ENCODE data around the gene ARHGEF4.

Gene ARHGEF4

DNA sequence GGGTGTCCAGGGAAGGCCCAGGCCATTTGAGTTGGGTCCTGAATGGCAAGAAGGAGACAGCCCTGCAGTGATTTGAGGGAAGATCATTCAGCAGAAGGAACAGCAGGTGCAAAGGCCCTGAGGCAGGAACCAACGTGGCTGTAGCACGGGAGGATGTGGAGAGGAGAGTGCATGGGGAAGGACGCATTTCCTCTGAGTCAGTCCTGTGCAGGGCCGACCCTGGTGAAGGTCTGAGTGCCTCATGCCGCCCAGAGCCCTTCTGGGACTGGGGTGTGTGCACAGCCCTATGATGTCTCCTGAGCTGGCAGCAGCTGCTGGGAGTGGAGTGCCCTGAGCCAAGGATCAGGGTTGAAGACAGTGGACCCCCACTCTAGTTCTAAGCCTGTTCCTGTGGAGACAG is 17.9 kb upstream of the ARHGEF4 start:
- no peak for DNase-seq

DNA sequence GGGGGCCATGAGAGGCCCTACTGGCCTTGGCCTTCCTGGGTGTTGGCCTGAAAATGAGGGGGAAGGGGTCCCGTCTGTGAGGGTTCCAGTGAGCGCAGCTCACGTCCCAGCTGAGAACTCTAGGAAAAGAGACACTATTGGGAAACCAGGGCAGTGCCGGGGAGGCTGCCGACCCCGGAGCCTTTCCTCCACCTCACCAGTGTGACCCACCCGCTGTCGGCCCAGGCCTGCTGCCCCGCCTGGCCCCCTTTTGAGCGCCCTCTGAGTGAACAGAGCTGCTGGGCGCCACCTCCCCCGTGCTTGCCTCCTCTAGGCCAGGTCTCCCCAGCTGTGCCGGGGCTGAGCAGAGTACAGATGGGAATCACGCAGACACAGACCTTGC is 17.5 kb upstream of the ARHGEF4 start:
- DNase-seq: no peak

DNA sequence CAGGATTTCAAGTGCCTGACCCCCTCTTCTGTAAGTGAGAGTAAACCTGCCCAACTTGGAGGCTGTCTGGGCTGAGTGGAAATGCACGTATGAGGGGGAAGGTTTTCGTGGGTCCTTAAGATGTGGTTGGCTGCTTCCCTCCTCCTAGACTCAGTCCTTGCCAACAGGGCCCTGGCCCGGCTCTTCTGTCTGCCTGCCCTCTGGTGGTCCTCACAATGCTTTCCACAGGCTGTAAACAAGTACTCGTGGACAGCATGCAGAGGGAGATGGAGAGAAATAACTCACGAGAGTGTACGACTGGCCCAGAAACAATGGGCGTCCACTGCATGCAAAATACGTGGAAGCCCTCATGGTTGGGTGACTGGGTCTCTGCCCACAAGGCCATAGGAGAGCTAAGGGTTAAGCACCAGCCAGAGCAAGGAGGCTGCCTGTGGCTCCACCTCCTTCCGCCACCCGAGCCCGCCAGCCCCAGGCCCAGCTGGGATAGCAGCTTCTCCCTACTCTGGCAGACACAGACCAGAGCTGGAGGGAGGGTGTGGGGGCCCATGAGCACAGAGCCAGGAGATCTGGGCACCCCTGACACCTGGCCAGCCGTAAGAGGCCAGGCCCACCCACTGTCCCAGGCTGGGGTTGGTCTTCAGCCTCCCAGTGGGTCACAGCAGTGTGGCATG is 17.0 kb upstream of the ARHGEF4 start:
- no peak for DNase-seq

DNA sequence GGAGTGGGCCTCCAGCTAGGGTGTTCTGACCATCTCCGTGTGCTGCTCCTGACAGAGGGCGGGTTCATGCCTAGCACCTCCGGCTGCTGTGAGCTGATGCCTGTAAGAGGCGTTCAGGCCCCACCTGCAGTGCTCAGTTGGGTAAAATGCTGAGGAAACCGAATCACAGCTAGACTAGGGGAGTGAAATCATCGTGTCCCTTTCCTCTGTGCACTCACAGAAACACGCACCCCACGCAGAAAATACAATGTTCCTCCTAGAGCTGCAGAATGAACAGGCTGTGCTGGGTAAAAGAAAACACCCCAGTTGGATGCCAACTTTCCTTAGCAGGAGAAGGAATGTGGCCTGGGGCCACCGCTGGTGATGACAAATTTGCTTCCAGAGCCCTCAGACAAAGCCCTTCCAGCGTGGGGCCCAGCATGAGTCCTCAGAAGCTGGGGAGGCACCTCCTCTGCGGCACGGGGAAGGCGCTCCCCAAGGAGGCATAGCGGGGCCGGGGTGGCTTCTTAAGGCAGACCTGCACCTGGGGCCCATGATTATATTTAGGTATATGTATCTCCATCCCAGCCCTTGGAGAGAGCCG is 16.3 kb upstream of the ARHGEF4 start:
- no peak for DNase-seq

DNA sequence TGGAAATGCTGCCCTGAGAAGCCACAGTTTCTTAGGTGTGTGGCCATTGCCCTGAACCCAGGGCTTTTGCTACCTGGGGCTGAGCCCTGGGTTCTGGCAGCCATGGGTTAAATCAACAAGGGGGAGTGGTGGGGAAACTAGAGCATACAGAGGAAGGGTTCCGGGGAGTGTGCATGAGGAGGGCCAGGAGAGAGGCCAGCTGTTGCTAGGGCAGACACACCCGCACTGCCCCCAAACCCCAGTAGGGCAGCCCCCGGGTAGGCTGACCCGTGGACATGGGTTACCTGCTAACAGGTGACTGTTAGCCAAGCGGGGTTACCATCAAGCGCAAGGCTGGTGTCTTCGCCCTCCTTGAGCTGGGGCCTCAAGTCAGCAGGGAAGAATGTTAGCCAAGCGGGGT is 14.8 kb upstream of the ARHGEF4 start:
- no peak for DNase-seq

DNA sequence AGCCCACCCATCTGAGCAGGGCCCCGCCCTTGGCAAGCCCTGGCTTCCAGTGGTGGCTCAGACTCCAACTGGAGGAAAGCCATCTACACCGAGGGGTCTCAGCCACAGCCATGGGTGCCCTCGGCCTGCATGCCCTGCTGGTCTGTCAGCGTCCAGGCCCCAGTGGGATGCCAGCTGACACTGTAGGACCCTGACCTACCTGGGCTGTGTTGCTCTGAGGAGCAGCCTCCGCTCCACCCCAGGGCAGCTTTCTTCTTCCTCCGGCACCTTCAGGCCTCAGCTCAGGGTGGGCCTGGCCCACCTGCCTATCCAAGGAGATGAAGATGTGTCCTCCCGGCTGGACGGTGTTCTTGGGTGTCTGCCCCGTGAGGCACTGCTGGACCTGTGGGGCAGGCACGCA is 13.9 kb upstream of the ARHGEF4 start:
- no peak for DNase-seq

DNA sequence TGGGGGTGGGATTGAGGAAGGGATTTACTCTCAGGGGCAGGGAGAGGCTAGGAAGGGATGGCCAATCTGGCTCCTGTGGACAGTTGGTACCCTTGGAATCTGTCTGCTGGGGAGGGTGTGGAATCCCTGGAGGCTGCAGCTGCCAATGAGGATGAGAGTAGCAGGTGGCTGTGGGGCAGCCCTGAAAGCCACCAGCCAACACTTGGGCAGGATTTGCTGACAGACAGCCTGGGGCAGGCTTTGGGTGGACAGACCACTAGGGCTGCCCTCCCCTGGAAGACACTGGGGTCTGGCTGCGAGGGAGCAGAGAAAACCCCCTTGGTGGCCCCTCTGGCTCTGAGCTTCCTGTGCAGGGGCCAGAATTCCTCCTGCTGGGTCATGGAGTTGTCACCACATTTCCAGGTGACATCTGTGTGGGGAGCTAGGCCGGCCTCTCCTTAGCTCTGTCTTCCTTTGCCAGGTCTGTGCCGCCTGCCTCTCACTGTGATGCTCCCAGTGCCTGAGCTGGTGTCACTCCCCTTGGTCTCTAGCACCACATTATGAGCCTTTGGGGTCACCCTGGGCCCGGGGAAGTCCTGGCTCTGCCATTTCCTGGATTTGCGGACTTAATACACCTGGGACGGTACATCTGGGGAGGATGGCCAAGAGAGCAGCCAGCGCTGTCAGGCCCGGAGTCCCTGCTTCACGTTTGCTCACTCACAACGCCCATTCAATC is 13.4 kb upstream of the ARHGEF4 start:
- no peak for DNase-seq

DNA sequence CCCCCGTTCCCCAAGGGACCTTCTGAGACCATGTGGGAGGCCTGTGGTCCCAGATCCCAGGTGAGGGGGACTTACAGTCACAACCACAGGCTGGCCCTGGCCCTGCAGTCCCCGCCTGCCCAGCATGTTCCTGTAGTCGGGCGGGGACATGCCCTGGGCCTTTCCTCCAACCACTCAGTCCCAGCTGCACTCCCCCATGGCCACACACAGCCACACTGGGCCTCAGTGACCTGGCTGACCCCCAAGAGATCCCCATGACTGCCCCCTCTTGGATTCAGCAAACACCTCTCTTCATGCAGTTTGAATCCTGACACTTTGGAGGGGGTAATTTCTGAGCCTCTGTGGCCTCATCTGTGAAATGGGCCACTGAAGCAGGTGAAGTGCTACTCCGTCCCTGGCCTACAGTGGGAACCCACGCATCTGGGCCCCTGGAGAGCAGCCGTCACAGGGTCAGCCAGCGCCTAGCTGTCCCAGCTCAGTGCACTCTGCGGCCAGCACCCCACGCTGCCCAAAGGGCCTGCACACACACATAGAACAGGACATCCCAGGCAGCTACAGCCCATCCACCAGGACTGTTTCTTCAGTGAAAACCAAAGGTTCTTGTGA is 12.7 kb upstream of the ARHGEF4 start:
- no peak for DNase-seq

DNA sequence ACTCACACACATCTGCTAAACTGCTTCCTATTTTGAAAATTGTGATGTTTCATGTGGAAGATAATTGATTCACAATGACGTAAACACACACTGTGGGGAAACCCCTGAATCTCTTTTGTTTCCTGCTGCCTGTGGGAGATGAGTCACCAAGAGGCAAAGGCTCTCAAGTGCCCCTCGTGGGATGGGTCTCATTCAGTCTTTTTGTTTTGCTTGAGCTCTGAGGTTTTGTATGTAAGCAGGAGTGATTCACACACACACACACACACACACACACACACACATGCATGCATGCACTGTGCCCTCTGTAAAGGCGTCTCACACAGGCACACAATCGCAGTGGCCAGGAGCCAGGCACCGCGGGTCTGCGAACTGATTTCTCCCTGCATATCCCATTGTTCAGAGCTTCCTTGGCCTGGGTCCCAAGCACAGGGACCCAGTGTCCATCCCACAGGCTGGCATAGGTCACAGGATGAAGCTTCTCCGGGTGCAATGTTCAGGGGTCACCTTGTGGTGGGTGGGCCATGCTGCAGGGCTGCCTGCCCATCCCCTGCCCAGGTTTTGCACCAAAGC is 12.1 kb upstream of the ARHGEF4 start:
- DNase-seq: peak; percentile 89

DNA sequence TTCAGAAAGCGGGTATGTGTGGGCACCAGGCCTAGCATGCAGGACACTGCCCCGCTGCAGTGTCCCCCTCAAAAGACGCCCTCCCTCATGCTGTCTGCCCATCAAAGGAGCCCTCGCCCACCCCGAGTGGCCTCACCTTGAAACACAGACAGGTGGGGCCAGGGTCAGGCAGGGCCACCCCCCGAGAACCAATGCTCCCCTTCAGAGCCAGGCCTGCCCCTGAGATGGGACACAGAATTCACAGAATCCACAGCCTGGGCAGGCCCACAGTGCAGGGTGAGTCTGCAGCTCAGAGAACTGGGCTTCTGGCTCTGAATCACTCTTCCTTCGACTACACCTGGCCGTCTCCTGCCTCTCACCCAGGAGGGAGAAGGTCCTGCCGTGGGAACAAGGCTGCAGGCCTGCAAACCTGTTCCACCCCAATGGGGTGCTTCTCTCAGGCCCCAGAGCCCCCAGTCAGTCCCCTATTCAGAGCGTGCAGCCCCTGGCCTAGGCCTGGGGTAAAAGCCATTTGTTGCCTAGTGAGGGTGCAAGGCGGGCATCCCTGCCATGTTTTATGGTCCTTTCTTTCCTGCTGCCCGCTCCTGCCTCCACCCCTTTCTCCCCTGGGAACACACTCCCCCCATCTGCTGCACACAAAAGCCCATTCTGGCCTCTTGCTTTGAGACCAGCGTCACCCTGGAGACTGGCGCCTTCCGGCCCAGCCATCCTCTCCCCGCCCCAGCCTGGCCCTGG is 11.3 kb upstream of the ARHGEF4 start:
- no peak for DNase-seq

DNA sequence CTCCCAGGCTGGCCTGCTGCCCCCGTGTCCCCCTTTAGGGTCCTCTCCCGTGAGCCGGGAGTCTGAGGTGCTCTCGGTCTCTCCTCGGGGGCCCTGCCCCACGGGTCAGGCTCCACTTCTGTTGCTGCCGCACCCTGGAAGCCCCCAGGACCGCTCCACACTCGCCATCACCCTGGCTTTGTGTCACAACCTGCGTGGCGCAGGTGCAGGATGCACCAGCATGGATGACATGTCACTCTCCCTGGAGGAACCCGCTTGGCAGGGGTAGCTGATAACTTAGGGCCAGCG is 10.8 kb upstream of the ARHGEF4 start:
- DNase-seq: no peak

DNA sequence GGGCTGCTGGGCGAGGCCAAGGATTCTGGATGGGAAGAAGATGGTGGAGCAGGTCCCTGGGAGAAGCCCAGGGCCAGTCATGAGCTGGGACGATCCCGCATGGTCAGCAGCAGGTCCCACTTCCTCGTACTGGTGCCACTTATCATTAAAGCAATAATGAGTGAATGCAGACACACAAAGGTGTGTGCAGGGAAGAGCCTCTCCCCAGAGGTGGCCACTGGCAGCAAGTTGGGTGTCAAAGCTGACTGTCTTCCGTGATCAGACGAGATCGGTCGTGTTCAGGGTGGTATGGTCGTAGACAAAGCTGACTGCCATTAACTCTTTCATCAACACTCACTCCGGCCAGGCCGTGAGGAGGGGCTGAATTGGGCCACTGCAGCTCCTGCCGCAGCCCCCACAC is 10.3 kb upstream of the ARHGEF4 start:
- DNase-seq: no peak

DNA sequence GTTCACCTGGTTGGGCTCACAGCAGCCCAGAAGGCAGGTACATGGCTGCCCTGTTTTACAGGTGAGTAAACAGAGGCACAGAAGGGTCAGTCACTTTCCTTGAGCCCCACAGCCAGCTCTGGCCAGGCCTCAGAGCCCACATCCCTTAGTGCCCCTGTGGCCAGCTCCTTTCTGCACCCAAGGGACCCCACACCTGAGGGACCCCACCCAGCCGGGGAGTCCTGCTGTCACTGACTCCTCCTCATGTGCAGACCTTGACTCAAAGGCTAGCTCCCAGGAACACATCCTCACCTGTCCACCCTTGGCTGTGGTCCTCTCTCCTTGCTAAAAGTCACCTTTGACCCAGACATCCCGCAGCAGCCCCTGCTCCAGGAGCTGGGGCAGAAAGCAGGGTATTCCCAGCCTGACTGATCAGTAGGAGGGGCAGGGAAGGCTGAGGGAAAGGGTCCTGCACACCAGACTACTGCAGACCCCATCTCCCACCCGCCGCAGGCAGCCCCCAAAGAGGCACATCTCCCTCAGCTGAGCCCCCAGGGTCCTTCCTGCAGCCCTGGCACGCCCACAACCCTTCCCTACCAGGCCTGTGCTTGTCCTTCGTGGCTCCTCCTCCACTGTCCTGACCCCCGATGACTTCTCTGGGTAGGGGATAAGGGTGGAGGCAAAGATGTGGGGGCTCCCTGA is 9.8 kb upstream of the ARHGEF4 start:
- DNase-seq: no peak

DNA sequence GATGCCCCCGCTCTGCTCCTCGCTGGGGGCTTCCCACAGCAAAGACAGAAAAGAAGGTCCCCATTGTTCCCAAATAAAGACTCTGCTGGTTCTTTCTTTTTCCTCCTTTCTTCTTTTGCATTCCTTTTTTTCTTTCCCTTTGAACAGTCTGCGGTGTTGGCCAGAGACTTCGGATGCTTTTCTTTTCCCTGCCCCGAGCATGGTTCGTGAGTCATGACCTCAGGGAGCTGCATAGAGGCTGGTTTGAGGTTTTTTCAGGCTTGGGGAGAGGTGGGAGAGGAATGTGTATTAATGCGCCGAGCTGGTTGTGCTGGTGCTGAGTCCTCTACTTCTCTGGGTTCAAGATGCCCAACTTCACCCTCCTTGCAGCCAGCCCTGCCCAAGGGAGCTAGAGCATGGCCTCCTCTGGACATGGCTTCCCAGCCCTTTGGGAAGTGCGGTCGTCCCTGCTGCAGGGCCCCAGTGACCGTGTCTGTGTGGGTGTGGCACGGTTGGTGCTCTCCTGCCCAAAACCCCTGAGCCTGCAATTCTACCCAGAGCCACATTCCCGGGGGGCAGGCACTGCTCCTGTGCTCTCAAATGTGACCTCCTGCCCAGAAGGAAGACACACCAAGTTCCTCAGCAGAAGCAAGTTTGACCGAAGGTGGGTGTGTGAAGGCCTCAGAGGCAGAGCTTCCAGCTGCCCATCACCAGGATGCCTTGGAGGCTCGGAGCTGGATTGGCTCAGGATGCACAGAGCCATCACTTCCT is 9.0 kb upstream of the ARHGEF4 start:
- DNase-seq: no peak

DNA sequence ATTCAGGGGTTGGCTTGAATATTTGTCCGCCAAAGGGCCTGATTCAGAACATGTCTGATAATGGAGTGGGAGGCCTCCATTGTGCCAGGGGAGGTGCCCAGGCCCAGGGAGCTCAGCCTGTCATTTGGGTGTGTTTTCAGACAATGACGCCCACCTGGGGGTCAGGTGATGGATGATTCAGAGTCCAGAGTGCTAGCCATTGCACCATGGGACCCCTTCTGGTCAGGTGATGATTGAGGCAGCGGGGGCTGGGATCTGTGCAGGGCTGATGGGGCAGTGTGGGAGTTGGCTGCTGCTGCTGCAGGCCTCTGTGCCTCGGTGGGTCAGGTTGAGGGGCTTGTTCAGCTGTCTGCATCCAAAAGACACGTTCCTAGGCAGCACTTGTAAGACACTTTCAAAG is 8.3 kb upstream of the ARHGEF4 start:
- DNase-seq: no peak

DNA sequence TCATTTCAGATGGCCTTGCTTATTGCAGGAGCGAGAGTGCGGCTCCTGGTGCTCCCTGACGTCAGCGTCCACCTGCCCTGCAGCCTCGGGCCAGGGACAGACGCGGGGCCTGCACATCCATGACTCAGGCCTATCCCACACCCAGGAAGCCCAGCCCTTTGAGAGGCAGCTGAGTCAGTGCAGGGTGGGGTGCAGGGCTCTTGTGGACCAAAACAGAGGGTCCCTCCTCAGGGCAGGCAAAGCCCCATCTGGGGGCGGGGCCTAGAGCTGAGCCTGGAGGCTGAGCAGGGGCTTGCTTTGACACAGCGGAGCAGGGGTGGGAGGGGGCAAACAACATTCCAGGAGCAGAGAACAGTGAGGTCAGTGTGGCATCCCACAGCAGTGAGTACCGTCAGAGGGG is 7.7 kb upstream of the ARHGEF4 start:
- no peak for DNase-seq

DNA sequence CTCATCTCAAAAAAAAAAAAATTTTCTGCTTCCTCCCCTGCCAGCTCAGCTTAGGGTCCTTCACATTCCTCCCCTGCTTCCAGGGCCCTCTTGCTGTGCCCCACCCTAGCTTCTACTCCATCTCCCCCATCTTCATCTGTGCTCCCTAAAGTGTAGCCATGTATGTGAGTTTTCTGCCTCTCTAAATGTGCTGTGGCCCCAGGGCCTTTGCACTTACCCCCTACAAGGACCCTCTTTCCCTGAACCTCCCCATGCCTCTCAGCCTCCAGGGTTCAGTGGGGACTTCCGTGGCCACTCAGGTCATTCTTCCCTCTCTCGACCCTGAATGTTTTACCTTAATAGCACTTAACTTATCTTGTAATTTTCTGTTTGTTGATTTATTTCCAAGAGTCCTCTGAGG is 6.2 kb upstream of the ARHGEF4 start:
- DNase-seq: no peak

DNA sequence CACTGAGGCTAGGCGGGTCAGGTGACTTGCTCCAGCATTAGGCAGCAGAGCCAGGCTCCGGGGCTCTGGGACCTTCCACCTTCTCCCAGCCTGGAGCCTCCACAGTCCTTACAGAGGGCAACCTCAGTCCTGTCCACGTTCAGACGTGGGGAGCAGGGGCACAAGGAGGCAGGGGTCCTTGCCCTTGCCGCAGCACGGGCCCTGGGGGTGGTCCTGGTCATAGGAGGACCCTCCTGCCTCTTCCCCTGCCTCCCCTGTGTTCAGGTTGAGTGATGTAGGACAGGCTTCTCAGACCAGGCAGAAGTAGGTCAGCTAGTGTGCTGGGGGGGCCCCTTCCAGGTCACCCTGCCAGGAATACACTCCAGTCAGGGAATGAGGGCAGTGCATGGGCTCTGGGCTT is 5.4 kb upstream of the ARHGEF4 start:
- DNase-seq: no peak

DNA sequence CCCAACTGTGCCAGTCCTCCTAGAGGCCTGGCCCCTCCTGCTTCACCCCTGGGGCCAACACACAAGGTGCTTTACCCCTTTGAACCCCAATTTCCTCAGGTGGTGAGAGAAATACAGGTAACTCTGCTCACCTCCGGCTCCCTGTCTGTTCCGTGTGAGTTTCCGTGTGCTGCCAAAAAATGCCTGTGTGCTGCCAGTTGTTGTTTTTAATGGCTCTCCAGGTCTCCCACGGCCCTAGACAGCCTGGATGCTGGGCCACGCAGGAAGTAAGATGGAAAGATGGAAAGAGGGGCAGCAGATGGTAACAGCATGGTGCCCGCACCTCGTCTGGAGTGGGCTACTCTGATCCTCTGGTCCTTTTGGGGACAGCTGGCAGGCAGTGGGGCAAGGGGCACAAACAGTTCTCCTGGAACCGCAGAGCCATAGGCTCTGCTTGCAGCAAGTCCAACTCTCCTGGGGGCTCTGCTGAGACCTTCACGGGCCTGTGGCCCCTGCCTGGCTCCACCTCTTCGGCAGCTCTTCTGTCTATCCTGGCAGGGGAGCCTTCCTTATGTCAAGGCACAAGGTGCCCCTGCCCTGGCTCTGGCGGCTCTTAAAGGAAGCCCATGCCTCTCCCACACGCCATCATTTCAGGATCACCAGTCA is 4.3 kb upstream of the ARHGEF4 start:
- DNase-seq: no peak

DNA sequence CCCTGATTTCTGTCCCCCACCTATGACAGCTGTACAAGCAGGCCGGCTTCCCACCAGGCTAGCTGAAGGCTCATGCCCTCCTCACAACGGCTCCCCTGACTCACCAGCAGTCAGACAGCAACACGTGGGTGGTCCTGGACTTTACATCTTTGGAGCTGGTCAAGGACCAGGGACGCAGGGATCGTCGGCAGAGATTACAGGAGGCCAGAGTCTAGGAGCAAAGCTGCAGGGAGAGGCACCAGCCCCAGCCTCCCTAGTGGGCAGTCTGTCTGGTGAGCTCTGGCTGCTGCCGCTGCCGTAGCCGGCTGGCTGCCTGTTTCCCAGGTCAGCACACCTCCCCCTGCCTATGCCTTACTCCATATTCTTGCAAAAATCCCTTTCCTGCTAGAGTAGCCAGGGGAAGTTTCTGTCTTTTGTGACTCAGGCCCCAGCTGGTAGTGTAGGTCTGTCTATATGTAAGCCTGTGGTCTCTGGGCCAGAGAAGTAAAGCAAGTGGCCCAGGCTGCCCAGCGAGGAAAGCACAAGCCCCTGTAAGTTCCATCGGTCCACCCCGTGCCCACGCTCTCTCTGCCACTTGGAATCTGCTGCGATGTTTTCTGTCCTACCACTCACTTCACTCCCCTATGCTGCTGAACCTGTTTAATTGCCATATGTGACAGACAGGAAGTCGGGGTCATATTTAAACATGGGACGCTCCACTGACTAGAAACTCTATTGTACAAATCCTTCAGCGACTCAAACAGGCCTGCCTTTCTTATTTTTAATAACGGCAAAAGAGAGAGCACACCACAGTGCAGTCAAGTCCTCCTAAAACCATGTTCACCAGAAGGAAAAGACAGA is 2.4 kb upstream of the ARHGEF4 start:
- no peak for DNase-seq

All from inflammatory macrophage treated with lipopolysaccharide for 4 hours (primary cell).